ENCODE results near the gene HLA-DPA1. TPM values are rescaled to one million over a fixed set of nuclear protein-coding genes. Genes with fewer than 3 reads are reported as not detected.

Gene HLA-DPA1
- 0.23 and 0.34 TPM in 2 replicates for total RNA-seq

DNA sequence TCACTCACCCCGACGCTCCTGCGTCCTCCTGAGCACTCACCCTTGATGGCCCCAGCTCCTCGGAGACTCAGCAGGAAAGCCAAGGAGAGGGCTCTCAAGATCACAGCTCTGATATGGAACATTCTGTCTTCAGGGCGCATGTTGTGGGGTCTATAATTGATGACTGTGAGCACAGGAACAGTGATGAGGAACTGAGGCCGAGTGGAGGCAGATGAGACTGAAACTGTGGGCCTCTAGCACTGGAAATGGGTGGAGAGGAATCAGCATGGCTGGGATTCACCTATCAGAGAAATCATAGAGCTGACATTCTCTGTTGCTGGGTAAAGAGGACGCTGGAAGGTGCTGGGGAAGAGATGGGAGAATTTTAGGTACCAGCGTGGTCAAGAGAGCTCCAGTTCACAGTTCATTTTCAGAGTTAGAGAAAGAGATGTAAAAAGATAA lies at the start of gene HLA-DPA1:
Gene HLA-DPA1, minus strand, starts transcription at position 219 of the 441 bp plus-strand sequence.

DNA sequence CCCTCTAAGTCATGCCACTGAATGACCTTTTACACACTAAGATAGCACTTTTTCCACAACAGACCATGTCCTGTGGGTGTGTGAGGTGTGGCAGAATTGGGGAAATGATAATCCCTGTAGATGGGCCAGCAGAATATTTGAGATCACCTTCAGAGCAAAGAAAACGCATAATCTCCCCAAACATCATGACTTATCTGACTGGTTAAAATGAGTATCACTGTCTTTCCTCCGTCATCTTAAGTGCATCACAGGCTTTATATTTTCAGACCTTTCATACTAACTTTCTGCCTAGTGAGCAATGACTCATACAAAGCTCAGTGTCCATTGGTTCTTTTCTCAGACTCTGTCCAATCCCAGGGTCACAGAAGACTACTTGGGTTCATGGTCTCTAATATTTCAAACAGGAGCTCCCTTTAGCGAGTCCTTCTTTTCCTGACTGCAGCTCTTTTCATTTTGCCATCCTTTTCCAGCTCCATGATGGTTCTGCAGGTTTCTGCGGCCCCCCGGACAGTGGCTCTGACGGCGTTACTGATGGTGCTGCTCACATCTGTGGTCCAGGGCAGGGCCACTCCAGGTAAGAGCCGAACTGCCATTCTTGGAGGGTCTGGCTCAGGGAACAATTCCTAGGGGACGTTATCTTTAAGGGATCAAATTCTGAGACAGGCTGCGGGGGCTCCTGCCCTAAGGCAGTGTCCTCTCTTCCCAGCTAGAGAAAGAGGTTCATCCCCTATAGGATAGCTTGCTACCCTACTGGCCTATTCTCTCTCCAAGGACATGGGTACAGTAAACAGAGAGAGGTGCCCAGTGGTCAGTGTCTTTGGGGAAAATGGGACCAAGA lies 2.3 kb upstream of the HLA-DPA1 start, which contains the start of gene HLA-DPB1:
Gene HLA-DPB1, plus strand, starts transcription at position 423 of the 838 bp plus-strand sequence. Its CDS starts 52 bp downstream, at position 475.

Other genes with a start within 250 kb of the HLA-DPA1 start
- 14.2 and 14.6 TPM in 2 replicates for gene TAP2, start 234.9 kb downstream of the HLA-DPA1 start, total RNA-seq
- 43.5 and 59.5 TPM in 2 replicates for gene PSMB8, start 229.6 kb downstream of the HLA-DPA1 start, total RNA-seq
- gene TAP1, start 219.9 kb downstream of the HLA-DPA1 start, total RNA-seq: 52.2 and 54.3 TPM in 2 replicates
- 26.6 and 31.1 TPM in 2 replicates for gene PSMB9, start 219.5 kb downstream of the HLA-DPA1 start, total RNA-seq
- not detected in 2 replicates for gene HLA-DMB, start 132.6 kb downstream of the HLA-DPA1 start, total RNA-seq
- gene HLA-DMA, start 120.6 kb downstream of the HLA-DPA1 start, total RNA-seq: 1.4 and 3.7 TPM in 2 replicates
- 108 and 128 TPM in 2 replicates for gene BRD2, start 105.1 kb downstream of the HLA-DPA1 start, total RNA-seq
- gene HLA-DOA, start 64.1 kb downstream of the HLA-DPA1 start, total RNA-seq: under 0.01 and 0.11 TPM in 2 replicates
- 0.70 and 2.8 TPM in 2 replicates for gene HLA-DPB1, start 2.3 kb upstream of the HLA-DPA1 start, total RNA-seq
- 0.08 TPM in 1 of 2 replicates, not detected in the other for gene COL11A2, start 118.8 kb upstream of the HLA-DPA1 start, total RNA-seq
- 13.4 and 15.6 TPM in 2 replicates for gene RXRB, start 127.0 kb upstream of the HLA-DPA1 start, total RNA-seq
- 77.1 and 112 TPM in 2 replicates for gene SLC39A7, start 127.2 kb upstream of the HLA-DPA1 start, total RNA-seq
- 27.4 and 46.2 TPM in 2 replicates for gene HSD17B8, start 131.0 kb upstream of the HLA-DPA1 start, total RNA-seq
- 13.2 and 16.2 TPM in 2 replicates for gene RING1, start 134.9 kb upstream of the HLA-DPA1 start, total RNA-seq
- gene VPS52, start 198.2 kb upstream of the HLA-DPA1 start, total RNA-seq: 26.3 and 40.4 TPM in 2 replicates
- 4,695 and 5,841 TPM in 2 replicates for gene RPS18, start 198.4 kb upstream of the HLA-DPA1 start, total RNA-seq
- 2.2 and 4.5 TPM in 2 replicates for gene B3GALT4, start 203.5 kb upstream of the HLA-DPA1 start, total RNA-seq
- gene WDR46, start 215.6 kb upstream of the HLA-DPA1 start, total RNA-seq: 38.0 and 78.1 TPM in 2 replicates
- gene PFDN6, start 216.0 kb upstream of the HLA-DPA1 start, total RNA-seq: 51.1 and 83.6 TPM in 2 replicates
- 28.7 and 49.2 TPM in 2 replicates for gene RGL2, start 225.3 kb upstream of the HLA-DPA1 start, total RNA-seq
- gene TAPBP, start 240.4 kb upstream of the HLA-DPA1 start, total RNA-seq: 69.7 and 136 TPM in 2 replicates
- 10.5 and 21.6 TPM in 2 replicates for gene ZBTB22, start 244.1 kb upstream of the HLA-DPA1 start, total RNA-seq
- 53.9 and 55.3 TPM in 2 replicates for gene DAXX, start 249.3 kb upstream of the HLA-DPA1 start, total RNA-seq